Muscle of arm (tissue), 12 donors: Measurements from ENCODE around the gene CABYR. TPM values are rescaled to one million over a fixed set of nuclear protein-coding genes. Genes with fewer than 3 reads are reported as not detected.

ENCODE experiments used
- DNase-seq: peaks from one replicate; pipeline ENCODE4 v3.0.0-alpha.2; 2013
- polyA plus RNA-seq, 12 donors: library from polyadenylated mRNA; unstranded; fragments of 120-200 nt; gene quantifications; one replicate each; pipeline ENCODE4 v1.2.1, GENCODE V29; 2013; ENCODE audit not compliant: insufficient read length in 12 of 12

CABYR gene
- polyA plus RNA-seq, 12 donors = 2.2 to 13.3 (median 4.5) TPM; not detected in 2

DNA sequence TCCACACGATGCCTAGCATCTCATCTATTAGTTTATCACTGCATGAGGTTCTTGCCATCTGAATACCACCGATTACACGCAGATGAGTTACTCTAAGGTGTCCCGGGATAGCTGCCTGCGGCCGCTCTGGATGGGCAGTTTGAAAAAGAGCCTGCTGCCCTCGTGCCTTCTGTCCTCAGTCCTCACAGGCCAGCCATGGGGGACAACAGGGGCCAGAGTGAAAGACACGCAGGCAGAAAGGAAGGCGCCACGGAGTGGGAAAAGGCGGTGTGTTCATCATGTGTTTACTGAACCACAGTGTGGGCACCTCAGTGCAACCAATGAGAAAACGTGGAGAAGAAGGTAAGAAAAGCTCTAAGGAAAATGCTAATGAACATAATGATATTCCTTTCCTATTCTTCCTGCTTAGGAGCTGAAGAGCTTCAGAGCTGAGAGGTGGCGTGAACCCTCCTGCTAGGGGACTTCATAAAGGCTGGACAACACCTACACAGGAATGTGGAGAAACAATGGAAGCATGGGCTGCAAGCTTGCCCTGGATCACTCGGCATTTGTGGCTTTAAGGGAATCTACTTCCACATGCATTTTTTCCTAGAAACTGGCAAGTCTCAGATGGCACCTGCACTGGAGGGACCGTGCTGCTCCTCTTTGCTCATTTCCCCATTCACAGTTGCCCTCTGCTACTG, 50.9 kb downstream of the CABYR start:
- DNase-seq = no peak

DNA sequence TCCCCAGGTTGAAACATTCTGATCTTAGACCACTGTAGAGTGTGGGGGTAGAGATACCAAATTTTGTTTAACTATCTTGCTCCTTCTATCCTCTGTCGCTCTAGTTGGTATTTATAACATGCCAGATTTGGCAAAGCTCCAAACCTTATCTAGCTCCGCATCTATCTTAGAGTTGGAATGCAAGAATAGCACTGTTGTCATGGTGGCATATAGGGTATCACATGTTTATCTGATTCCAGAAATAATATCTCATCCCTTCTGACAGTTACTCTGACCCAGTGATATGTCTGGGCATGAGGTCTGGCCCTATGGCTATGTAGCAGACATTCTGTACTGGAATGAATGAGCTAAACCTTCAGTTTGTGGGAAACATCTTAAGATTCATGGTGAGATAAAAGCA, 51.7 kb downstream of the CABYR start:
- no peak for DNase-seq

- DNase-seq = no peak
These were observed 56.6 kb downstream of the CABYR start for GRCh38 chr18:24195296-24196053.

DNA sequence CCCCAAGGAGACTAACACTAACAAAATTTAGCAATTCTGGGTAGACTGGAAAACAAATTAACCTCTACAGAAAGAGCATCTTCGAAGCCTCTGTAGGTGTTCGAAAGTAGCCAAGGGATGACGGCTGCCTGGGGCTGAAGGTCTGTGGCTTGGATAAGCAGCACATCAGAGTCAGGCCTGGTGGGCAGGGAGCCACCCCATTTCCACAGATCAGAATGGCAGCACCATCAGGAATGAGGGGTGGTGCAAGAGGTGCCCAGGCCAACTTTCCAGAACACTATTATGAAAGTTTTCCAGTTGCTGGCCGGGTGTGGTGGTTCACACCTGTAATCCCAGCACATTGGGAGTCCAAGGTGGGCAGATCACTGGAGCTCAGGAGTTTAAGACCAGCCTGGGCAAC, 57.9 kb downstream of the CABYR start:
- DNase-seq = no peak

DNA sequence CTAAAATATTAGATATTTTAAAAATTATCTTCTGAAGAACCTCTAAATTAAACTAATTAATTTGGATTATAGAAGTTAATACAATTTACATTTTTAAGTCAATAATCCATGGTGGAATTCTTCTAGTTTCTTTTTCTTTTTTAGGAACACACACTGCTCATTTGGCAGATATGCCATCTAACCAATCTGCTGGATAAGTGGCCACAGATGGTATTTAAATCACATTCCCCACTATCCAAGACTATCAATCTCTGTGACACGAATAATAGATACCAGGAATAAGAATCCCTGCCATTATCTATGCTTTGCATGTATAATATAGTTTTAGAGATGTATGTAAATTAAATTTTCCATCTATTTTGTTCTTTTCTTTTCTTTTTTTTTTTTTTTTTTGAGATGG, 58.5 kb downstream of the CABYR start:
- DNase-seq = no peak

DNA sequence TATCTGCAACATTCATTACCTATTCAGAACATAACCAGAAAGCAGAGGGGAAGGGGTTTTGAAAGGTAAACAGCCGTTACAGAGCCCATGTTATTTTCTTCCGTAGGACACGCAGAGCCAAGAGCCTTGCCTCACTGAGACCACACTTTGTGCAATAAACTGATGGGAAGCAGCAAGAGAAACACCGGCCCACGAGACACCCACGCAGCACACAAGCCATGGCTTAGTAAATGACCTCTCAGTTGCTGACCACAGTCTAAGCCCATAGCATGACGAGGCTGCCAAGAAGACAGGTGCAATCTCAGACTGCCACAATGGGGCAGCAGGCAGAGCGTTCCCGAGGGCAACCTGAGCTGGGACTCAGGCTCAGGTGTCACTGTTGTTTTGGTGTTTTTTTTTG, 59.6 kb downstream of the CABYR start:
- no peak for DNase-seq

DNA sequence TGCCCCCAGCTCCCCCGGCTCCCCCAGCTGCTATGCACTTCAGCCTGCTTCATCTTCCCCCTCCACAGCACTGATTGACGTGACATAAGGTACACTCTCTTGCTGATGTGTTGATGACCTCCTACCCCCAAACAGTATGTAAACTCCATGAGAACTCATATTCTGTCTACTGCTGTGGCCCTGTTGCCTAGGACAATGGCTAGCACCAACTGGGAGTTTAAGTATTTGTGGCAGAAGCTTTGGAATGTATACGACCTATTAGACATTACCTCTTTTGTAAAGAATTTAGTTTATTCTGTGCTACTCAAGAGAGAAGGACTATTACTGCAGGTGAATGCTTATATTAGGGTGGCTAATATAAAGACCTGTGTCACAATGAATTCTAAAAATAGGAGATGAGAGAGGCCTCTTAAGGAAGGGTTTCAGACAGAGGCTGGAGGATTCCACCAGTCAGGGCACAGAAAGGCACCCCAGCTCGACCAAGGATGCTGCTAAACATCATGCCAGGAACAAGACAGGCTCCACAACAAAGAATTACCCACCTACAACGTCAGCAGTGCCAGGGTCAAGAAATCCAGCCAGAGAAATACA, 60.6 kb downstream of the CABYR start:
- no peak for DNase-seq

- DNase-seq = no peak
These were observed 61.8 kb downstream of the CABYR start for GRCh38 chr18:24200494-24201290.

- no peak for DNase-seq
These were observed 63.1 kb downstream of the CABYR start for GRCh38 chr18:24201699-24202687.

DNA sequence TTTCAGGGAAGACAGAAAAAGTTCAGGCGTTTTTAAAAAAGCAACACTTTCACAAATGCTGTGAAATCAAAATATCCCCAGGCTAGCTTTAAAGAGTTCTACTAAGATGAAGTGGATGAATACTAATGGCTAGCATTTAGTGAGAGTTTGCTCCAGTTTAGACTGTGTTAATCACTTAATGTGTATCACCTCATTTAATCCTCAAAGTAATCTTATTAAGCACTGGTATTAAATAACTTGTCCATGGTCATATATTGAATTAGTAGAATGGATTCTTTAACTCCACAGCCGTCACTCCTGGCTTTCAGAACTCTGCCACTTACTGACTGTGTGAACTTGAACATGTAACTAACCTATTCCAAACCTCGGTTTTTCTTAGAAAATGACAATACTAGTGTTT, 66.0 kb downstream of the CABYR start:
- DNase-seq = no peak

- DNase-seq = no peak
These were observed 69.6 kb downstream of the CABYR start for GRCh38 chr18:24208270-24209035.

GRCh38 chr18:24209558-24209957, 70.7 kb downstream of the CABYR start:
- DNase-seq = no peak

Other genes starting within 250 kb of the CABYR start
- gene TTC39C, start 124.3 kb upstream of the CABYR start, polyA plus RNA-seq = 10 to 100 TPM in 1 of 12 donors, 1 to 10 TPM in 9, not detected in 2; 2.5 to 17.0 (median 3.9) TPM